ENCODE results near the gene SLC26A11. TPM values are rescaled to one million over a fixed set of nuclear protein-coding genes. Genes with fewer than 3 reads are reported as not detected.

SLC26A11 gene
- total and polyA plus RNA-seq, 2 of the 13 experiments (the other 11 are each of a cell fraction or from before 2014, with no cell fraction given): 8.7 to 13.2 TPM

DNA sequence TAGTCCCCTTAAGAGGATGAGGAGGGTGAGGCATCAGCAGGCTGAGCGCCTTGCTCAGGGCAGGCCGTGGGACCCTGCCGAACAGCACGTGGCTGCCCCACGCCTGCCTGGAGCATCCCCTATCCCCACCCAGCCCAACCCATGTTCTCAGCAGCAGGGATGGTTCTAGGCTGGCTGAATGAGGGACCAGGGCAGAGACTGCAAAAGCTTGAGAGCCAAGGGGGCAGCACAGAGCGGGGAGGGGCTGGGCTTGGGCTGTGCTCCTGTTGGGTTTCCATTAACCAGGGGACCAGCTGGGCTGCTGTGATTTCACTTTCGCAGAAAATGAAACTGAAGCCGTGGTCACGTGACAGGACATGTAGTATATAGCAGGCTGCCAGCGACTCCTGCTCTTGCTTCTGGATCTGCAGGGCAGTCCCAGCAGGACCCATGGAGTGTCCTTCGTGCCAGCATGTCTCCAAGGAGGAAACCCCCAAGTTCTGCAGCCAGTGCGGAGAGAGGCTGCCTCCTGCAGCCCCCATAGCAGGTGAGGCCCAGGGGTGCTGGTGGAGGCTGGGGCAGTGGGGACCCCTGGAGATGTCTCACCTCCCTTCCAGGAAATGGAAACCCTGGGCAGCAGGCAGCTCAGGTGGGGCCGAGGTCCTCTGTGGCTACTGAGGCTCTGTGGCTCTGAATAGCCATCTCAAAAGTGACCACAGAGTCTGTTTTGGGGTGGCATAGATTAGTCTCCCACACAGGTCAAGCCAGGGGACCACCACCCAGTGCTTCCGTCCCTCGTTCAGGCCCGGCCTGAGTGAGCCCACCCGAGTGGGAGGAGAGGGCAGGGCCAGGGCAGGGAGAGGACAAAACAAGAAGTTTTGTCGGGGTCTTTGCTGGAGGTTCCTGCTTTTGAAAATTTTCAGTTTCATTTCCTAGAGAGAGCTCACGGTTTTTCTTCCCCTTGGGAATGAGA is 43.3 kb downstream of the SLC26A11 start:
- Histone ChIP-seq H4K20me1 (ENCODE audit: insufficient read depth, low read length) (no peaks in the 10 kb centered on the region), H3K79me2 (ENCODE audit: insufficient read depth, low read length) (peaks cover 6% of the 10 kb centered on the region), H3K4me2 (ENCODE audit: low read depth, low read length) (peak overlapping the region; percentile 99), H3K4me3 (replicated peaks in 1 of 3; ENCODE audit: insufficient read depth in 1 of 3, low read depth in 2 of 3, low read length in 3 of 3) (peak overlapping the region; percentile 68 to 89 (median 75)), H3K9me3 (ENCODE audit: low read length) (no peaks in the 10 kb centered on the region), H3K36me3 (replicated peaks in 1 of 2; ENCODE audit: control insufficient read depth in 1 of 2, insufficient read depth in 2 of 2, low read length in 2 of 2) (no peaks in the 10 kb centered on the region), H3K4me1 (ENCODE audit: insufficient read depth, low read length) (peaks cover 50% of the 10 kb centered on the region), H3K27ac (ENCODE audit: extremely low read length, insufficient read depth, low read length) (peak overlapping the region; percentile 54), H2AFZ (ENCODE audit: low read length) (no peak overlapping the region), H3K9ac (ENCODE audit: insufficient read depth, low read depth, low read length) (peak overlapping the region; percentile 69), H3K27me3 (ENCODE audit: control insufficient read depth in 1 of 2, insufficient read depth in 2 of 2, low read length in 2 of 2) (no peaks in the 10 kb centered on the region; a peak in 1 of 5 replicates)
- WGBS (ENCODE audit: low lambda C conversion rate): 3% methylated on average over 13 of the region's 19 CpGs
- ChIA-PET CTCF (ENCODE audit: low intra/inter-chr PET ratio, low total read pairs) (no interaction called here), POLR2A (interaction anchor here (0.7 to 3.5 kb wide), 18 partner anchors 9 to 270 kb away, joined by 3 to 31 read pairs (median 4); partner anchors contain the start of genes SGSH and SLC26A11)
- intact Hi-C loops (cut with micrococcal nuclease; ENCODE audit: unreplicated experiment) (loop anchor here (2.0 kb wide), 2 partner anchors 43 to 117 kb away; partner anchors contain the start of genes EIF4A3, SGSH and SLC26A11), in situ Hi-C loops (cut with HindIII; ENCODE audit: extremely low pct_ligation_motif_present, low pct_unique_long_range_greater_than_20kb) (no loop called here)
- BruUV-seq (replicated peaks): TSS peak; percentile 18
- ATAC-seq (peak; percentile 82), DNase-seq (ENCODE audit: low spot score) (peak; percentile 98), FAIRE-seq (peak; percentile 100)
- TF ChIP-seq NR2F2 (IDR thresholded peaks at IDR 0.05; ENCODE audit: borderline replicate concordance, low read depth) (no peak), SRY (CRISPR knock-in tag; IDR thresholded peaks at IDR 0.05) (no peak), ZBTB3 (CRISPR knock-in tag; IDR thresholded peaks at IDR 0.05; ENCODE audit: borderline replicate concordance, low read depth) (no peak; the same call in 1 of the 2 replicates), ZBTB10 (CRISPR knock-in tag; IDR thresholded peaks at IDR 0.05; ENCODE audit: borderline replicate concordance) (no peak; the same call in 1 of the 2 replicates), NFIB (CRISPR knock-in tag; IDR thresholded peaks at IDR 0.05; ENCODE audit: borderline replicate concordance) (no peak), HNRNPLL (IDR thresholded peaks at IDR 0.05; ENCODE audit: low read depth, low read length, poor library complexity, severe bottlenecking) (peak; percentile 25), ZNF788 (CRISPR knock-in tag; IDR thresholded peaks at IDR 0.05; ENCODE audit: borderline replicate concordance) (peak; percentile 11; the same call in 1 of the 2 replicates), NR3C1 (CRISPR knock-in tag; IDR thresholded peaks at IDR 0.05) (no peak), ZNF3 (CRISPR knock-in tag; IDR thresholded peaks at IDR 0.05) (no peak)
- TF ChIP-seq, protein P1, sequence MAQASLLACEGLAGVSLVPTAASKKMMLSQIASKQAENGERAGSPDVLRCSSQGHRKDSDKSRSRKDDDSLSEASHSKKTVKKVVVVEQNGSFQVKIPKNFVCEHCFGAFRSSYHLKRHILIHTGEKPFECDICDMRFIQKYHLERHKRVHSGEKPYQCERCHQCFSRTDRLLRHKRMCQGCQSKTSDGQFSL (CRISPR knock-in tag; IDR thresholded peaks at IDR 0.05): peak; percentile 62
- TF ChIP-seq, protein P2, sequence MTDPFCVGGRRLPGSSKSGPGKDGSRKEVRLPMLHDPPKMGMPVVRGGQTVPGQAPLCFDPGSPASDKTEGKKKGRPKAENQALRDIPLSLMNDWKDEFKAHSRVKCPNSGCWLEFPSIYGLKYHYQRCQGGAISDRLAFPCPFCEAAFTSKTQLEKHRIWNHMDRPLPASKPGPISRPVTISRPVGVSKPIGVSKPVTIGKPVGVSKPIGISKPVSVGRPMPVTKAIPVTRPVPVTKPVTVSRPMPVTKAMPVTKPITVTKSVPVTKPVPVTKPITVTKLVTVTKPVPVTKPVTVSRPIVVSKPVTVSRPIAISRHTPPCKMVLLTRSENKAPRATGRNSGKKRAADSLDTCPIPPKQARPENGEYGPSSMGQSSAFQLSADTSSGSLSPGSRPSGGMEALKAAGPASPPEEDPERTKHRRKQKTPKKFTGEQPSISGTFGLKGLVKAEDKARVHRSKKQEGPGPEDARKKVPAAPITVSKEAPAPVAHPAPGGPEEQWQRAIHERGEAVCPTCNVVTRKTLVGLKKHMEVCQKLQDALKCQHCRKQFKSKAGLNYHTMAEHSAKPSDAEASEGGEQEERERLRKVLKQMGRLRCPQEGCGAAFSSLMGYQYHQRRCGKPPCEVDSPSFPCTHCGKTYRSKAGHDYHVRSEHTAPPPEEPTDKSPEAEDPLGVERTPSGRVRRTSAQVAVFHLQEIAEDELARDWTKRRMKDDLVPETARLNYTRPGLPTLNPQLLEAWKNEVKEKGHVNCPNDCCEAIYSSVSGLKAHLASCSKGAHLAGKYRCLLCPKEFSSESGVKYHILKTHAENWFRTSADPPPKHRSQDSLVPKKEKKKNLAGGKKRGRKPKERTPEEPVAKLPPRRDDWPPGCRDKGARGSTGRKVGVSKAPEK (CRISPR knock-in tag; IDR thresholded peaks at IDR 0.05; ENCODE audit: borderline replicate concordance): no peak
- TF ChIP-seq, protein P3, sequence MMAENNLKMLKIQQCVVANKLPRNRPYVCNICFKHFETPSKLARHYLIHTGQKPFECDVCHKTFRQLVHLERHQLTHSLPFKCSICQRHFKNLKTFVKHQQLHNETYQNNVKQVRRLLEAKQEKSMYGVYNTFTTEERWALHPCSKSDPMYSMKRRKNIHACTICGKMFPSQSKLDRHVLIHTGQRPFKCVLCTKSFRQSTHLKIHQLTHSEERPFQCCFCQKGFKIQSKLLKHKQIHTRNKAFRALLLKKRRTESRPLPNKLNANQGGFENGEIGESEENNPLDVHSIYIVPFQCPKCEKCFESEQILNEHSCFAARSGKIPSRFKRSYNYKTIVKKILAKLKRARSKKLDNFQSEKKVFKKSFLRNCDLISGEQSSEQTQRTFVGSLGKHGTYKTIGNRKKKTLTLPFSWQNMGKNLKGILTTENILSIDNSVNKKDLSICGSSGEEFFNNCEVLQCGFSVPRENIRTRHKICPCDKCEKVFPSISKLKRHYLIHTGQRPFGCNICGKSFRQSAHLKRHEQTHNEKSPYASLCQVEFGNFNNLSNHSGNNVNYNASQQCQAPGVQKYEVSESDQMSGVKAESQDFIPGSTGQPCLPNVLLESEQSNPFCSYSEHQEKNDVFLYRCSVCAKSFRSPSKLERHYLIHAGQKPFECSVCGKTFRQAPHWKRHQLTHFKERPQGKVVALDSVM (CRISPR knock-in tag; IDR thresholded peaks at IDR 0.05): no peak
- TF ChIP-seq, protein P4, sequence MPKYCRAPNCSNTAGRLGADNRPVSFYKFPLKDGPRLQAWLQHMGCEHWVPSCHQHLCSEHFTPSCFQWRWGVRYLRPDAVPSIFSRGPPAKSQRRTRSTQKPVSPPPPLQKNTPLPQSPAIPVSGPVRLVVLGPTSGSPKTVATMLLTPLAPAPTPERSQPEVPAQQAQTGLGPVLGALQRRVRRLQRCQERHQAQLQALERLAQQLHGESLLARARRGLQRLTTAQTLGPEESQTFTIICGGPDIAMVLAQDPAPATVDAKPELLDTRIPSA (CRISPR knock-in tag; IDR thresholded peaks at IDR 0.05; ENCODE audit: borderline replicate concordance): no peak

Measured in HepG2 (cell line).